ENCODE measurements around the gene CWF19L1.
"Not testable (repeated sequence)": the region's sequence is repeated elsewhere in the genome, so short reads cannot be mapped to it uniquely, and the experiment has no call there.

The CWF19L1 gene
- 62.9 to 72.8 (median 68.1) reads per million in 4 experiments for total RNA-seq

- DNase-seq: peak; percentile 62
Measured at GRCh38 chr10:100267239-100268104, at the start of gene CWF19L1. Gene CWF19L1, minus strand, starts transcription at chr10:100267638. Its CDS starts 45 bp downstream, at chr10:100267593.

GRCh38 chr10:100315615-100316014, 48.2 kb upstream of the CWF19L1 start:
- no peak for DNase-seq

- no peak for DNase-seq
Measured at GRCh38 chr10:100311298-100311697, 43.9 kb upstream of the CWF19L1 start.

GRCh38 chr10:100307684-100308083, 40.2 kb upstream of the CWF19L1 start:
- no peak for DNase-seq

- no peak for DNase-seq
Measured at GRCh38 chr10:100306861-100307260, 39.4 kb upstream of the CWF19L1 start.

GRCh38 chr10:100304414-100304813, 37.0 kb upstream of the CWF19L1 start:
- no peak for DNase-seq

- DNase-seq: no peak
Measured at GRCh38 chr10:100303724-100304319, 36.4 kb upstream of the CWF19L1 start.

GRCh38 chr10:100301123-100301522, 33.7 kb upstream of the CWF19L1 start:
- DNase-seq: not testable (repeated sequence)

- no peak for DNase-seq
Measured at GRCh38 chr10:100297242-100297641, 29.8 kb upstream of the CWF19L1 start.

GRCh38 chr10:100293066-100293465, 25.6 kb upstream of the CWF19L1 start:
- DNase-seq: no peak

GRCh38 chr10:100292300-100292699, 24.9 kb upstream of the CWF19L1 start:
- not testable (repeated sequence) for DNase-seq

- no peak for DNase-seq
Measured at GRCh38 chr10:100291356-100291755, 23.9 kb upstream of the CWF19L1 start.

- no peak for DNase-seq
Measured at GRCh38 chr10:100289641-100290040, 22.2 kb upstream of the CWF19L1 start.

- no peak for DNase-seq
Measured at GRCh38 chr10:100288196-100288595, 20.8 kb upstream of the CWF19L1 start.

GRCh38 chr10:100287756-100288155, 20.3 kb upstream of the CWF19L1 start:
- DNase-seq: no peak

- DNase-seq: peak; percentile 77
Measured at GRCh38 chr10:100286051-100287033, 18.9 kb upstream of the CWF19L1 start, which contains the start of gene BLOC1S2. Gene BLOC1S2, minus strand, starts transcription at chr10:100286680. Its CDS starts 21 bp downstream, at chr10:100286659.

- DNase-seq: not testable (repeated sequence)
Measured at GRCh38 chr10:100285326-100285725, 17.9 kb upstream of the CWF19L1 start.

- DNase-seq: no peak
Measured at GRCh38 chr10:100282907-100283306, 15.5 kb upstream of the CWF19L1 start.

GRCh38 chr10:100276971-100277370, 9.5 kb upstream of the CWF19L1 start:
- DNase-seq: not testable (repeated sequence)

- no peak for DNase-seq
Measured at GRCh38 chr10:100265821-100266485, 1.5 kb downstream of the CWF19L1 start.

GRCh38 chr10:100254191-100254590, 13.2 kb downstream of the CWF19L1 start:
- no peak for DNase-seq

- no peak for DNase-seq
Measured at GRCh38 chr10:100253041-100253440, 14.4 kb downstream of the CWF19L1 start.
